SK-N-SH treated with all-trans-retinoic acid at 6 μM for 48 hours (cell line): Measurements from ENCODE around the gene CA5A.

Experiments used
- ARNTL ChIP-seq: fragments of 450-650 bp; formaldehyde crosslinking; IDR thresholded peaks from 2 replicates; pipeline ENCODE4 v1.5.0; 2020; ENCODE audit warnings: low read depth, mild to moderate bottlenecking, moderate library complexity, borderline replicate concordance
- PPARA ChIP-seq: fragments of 250-450 bp; sonication (Bioruptor Pico); IDR thresholded peaks from 2 replicates; pipeline ENCODE4 v1.5.0; 2020; ENCODE audit warnings: mild to moderate bottlenecking, borderline replicate concordance
- RARB ChIP-seq: fragments of 250-450 bp; sonication (Bioruptor Pico); IDR thresholded peaks from 2 replicates; pipeline ENCODE4 v1.8.0; 2021; ENCODE audit warnings: mild to moderate bottlenecking, moderate library complexity

DNA sequence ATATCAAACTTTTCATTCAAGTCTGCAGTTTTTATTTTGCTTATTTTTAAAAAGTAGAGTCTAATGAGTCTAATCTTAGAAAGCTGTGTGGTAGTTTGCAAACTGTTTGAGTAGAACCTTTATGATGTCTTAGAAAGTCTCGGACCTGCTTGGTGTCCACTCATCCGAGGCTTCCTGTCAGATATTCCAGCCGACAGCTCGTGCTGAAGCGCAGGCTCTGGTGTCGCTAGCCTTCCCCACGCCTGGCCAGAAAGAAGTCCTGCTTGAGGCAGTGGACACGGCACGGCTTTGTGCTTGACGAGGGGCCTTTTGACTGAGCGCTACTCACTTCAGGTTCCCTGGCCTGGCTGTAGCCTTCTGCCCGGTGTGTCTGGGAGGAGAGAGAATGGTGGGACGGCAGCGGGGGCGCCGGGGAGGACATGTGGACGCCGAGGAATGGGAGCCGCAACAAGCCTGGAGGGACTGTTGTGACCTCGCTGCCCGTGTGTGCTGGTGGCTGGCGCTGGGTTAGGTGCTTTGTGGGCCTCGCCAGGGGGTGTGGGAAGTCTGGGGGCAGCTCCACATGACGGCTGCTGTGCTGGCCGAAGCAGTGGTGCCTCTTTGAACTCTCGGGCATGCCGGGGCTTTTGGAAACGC, 48.4 kb upstream of the CA5A start:
- TF ChIP-seq RARB (CRISPR knock-in tag): no peak
- TF ChIP-seq ARNTL (CRISPR knock-in tag): no peak
- TF ChIP-seq PPARA (CRISPR knock-in tag): no peak
